PFSK-1 (cell line): ENCODE data around the gene SLC39A3.

Experiments used
- FOXP2 ChIP-seq: optimal IDR thresholded peaks from 2 replicates; pipeline ENCODE3; 2011; ENCODE audit warnings: borderline replicate concordance, control low read depth, inconsistent platforms; ENCODE audit not compliant: insufficient read depth; ENCODE audit errors: extremely low read length, extremely low read depth
- POLR2AphosphoS5 ChIP-seq: IDR thresholded peaks from 2 replicates; pipeline ENCODE4 v1.6.1; 2012; ENCODE audit warnings: low read depth, mild to moderate bottlenecking, control low read depth, low read length, moderate library complexity
- TAF1 ChIP-seq: IDR thresholded peaks from 2 replicates; pipeline ENCODE4 v1.6.1; 2012; ENCODE audit warnings: low read length, control low read depth, borderline replicate concordance; ENCODE audit not compliant: insufficient read depth
- TF ChIP-seq, protein P1 (sequence below), 2 experiments: IDR thresholded peaks; 2 replicates each; pipeline versions ENCODE4 v1.6.1 to v1.8.0; 2011 to 2012; ENCODE audit warnings: low read depth in 2 of 2, low read length in 2 of 2, control low read depth in 1 of 2, inconsistent platforms in 1 of 2, mild to moderate bottlenecking in 1 of 2, moderate library complexity in 1 of 2; ENCODE audit not compliant: insufficient read depth in 1 of 2

DNA sequence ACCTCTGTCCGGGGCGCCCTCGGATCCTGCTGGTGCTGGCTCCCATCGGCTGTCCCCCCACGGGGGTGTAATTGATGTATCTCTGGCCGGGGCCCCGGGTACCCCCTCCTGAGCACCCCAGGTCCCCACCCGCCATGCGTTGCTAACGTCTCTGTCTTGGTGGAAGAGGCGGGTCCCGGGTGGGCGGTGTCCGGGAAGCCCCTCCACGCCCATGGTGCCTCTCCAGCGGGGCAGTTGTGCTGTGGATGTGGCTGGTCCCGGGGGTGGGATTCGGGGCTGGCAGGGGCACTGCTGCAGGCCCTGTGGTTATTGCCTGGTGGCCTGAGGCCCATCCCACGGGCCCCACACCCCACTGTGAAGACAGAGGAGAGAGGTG, 23.6 kb downstream of the SLC39A3 start:
- TF ChIP-seq POLR2AphosphoS5 (no peak), TAF1 (no peak), FOXP2 (no peak)
- TF ChIP-seq, protein P1, sequence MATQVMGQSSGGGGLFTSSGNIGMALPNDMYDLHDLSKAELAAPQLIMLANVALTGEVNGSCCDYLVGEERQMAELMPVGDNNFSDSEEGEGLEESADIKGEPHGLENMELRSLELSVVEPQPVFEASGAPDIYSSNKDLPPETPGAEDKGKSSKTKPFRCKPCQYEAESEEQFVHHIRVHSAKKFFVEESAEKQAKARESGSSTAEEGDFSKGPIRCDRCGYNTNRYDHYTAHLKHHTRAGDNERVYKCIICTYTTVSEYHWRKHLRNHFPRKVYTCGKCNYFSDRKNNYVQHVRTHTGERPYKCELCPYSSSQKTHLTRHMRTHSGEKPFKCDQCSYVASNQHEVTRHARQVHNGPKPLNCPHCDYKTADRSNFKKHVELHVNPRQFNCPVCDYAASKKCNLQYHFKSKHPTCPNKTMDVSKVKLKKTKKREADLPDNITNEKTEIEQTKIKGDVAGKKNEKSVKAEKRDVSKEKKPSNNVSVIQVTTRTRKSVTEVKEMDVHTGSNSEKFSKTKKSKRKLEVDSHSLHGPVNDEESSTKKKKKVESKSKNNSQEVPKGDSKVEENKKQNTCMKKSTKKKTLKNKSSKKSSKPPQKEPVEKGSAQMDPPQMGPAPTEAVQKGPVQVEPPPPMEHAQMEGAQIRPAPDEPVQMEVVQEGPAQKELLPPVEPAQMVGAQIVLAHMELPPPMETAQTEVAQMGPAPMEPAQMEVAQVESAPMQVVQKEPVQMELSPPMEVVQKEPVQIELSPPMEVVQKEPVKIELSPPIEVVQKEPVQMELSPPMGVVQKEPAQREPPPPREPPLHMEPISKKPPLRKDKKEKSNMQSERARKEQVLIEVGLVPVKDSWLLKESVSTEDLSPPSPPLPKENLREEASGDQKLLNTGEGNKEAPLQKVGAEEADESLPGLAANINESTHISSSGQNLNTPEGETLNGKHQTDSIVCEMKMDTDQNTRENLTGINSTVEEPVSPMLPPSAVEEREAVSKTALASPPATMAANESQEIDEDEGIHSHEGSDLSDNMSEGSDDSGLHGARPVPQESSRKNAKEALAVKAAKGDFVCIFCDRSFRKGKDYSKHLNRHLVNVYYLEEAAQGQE (IDR thresholded peaks at IDR 0.05; ENCODE audit: insufficient read depth in 1 of 2, low read depth in 2 of 2, low read length in 2 of 2) = no peak
